ENCODE measurements around the gene HRH1. TPM values are rescaled to one million over a fixed set of nuclear protein-coding genes. Genes with fewer than 3 reads are reported as not detected.
"Not testable (repeated sequence)": the region's sequence is repeated elsewhere in the genome, so short reads cannot be mapped to it uniquely, and the experiment has no call there.

HRH1 gene
- total RNA-seq, 2 donors from 2014 or later, result 1.1 to 4.7 TPM

GRCh38 chr3:11217370-11217769 is 63.1 kb downstream of the HRH1 start:
- not testable (repeated sequence) for H3K4me3 Mint-ChIP-seq; H3K36me3 Mint-ChIP-seq (ENCODE audit: low read depth); H3K9me3 Mint-ChIP-seq; H3K27ac Mint-ChIP-seq; H3K4me1 Mint-ChIP-seq; ATAC-seq (replicated peaks)
- H3K27me3 Mint-ChIP-seq, result peaks cover 11% of the 10 kb centered on the region

GRCh38 chr3:11220230-11220629 is 65.9 kb downstream of the HRH1 start:
- Mint-ChIP-seq H3K36me3 (ENCODE audit: low read depth) (no peaks in the 10 kb centered on the region), H3K27me3 (peaks cover 5% of the 10 kb centered on the region), H3K27ac (no peak overlapping the region), H3K9me3 (no peaks in the 10 kb centered on the region), H3K4me1 (no peaks in the 10 kb centered on the region), H3K4me3 (no peak overlapping the region)
- no peak for ATAC-seq (replicated peaks)

- H3K36me3 Mint-ChIP-seq (ENCODE audit: low read depth), result no peaks in the 10 kb centered on the region
- no peaks in the 10 kb centered on the region for H3K9me3 Mint-ChIP-seq
- no peak for ATAC-seq (replicated peaks)
- no peak overlapping the region for H3K27ac Mint-ChIP-seq
- no peak overlapping the region for H3K4me3 Mint-ChIP-seq
- peaks cover 8% of the 10 kb centered on the region for H3K4me1 Mint-ChIP-seq
- peaks cover 5% of the 10 kb centered on the region for H3K27me3 Mint-ChIP-seq
These were observed 67.6 kb downstream of the HRH1 start for GRCh38 chr3:11221818-11222415.

GRCh38 chr3:11224010-11224409 is 69.7 kb downstream of the HRH1 start:
- Mint-ChIP-seq H3K27ac (no peak overlapping the region), H3K27me3 (peaks cover 5% of the 10 kb centered on the region), H3K4me3 (no peak overlapping the region), H3K36me3 (ENCODE audit: low read depth) (no peaks in the 10 kb centered on the region), H3K9me3 (no peaks in the 10 kb centered on the region), H3K4me1 (peaks cover 8% of the 10 kb centered on the region)
- ATAC-seq (replicated peaks), result no peak

GRCh38 chr3:11224870-11225229 is 70.6 kb downstream of the HRH1 start:
- Mint-ChIP-seq H3K27me3 (peaks cover 5% of the 10 kb centered on the region), H3K9me3 (no peaks in the 10 kb centered on the region), H3K4me1 (peaks cover 8% of the 10 kb centered on the region), H3K4me3 (no peak overlapping the region), H3K27ac (no peak overlapping the region), H3K36me3 (ENCODE audit: low read depth) (no peaks in the 10 kb centered on the region)
- no peak for ATAC-seq (replicated peaks)

- Mint-ChIP-seq H3K4me1 (peaks cover 8% of the 10 kb centered on the region), H3K27ac (peak overlapping the region; percentile 31), H3K36me3 (ENCODE audit: low read depth) (no peaks in the 10 kb centered on the region), H3K9me3 (no peaks in the 10 kb centered on the region), H3K4me3 (peak overlapping the region; percentile 44), H3K27me3 (peaks cover 5% of the 10 kb centered on the region)
- ATAC-seq (replicated peaks), result no peak
These were observed 71.7 kb downstream of the HRH1 start for GRCh38 chr3:11226042-11226370.

- Mint-ChIP-seq H3K4me3 (no peak overlapping the region), H3K9me3 (no peaks in the 10 kb centered on the region), H3K27ac (no peak overlapping the region), H3K4me1 (peaks cover 8% of the 10 kb centered on the region), H3K27me3 (peaks cover 7% of the 10 kb centered on the region), H3K36me3 (ENCODE audit: low read depth) (no peaks in the 10 kb centered on the region)
- ATAC-seq (replicated peaks), result no peak
These were observed 73.7 kb downstream of the HRH1 start for GRCh38 chr3:11228041-11228440.

- peaks cover 14% of the 10 kb centered on the region for H3K27me3 Mint-ChIP-seq
- H3K4me1 Mint-ChIP-seq, result peaks cover 8% of the 10 kb centered on the region
- no peak for ATAC-seq (replicated peaks)
- no peak overlapping the region for H3K4me3 Mint-ChIP-seq
- H3K36me3 Mint-ChIP-seq (ENCODE audit: low read depth), result no peaks in the 10 kb centered on the region
- H3K27ac Mint-ChIP-seq, result no peak overlapping the region
- H3K9me3 Mint-ChIP-seq, result no peaks in the 10 kb centered on the region
These were observed 75.8 kb downstream of the HRH1 start for GRCh38 chr3:11230125-11230524.

GRCh38 chr3:11230832-11231231 is 76.5 kb downstream of the HRH1 start:
- ATAC-seq (replicated peaks), result no peak
- H3K27ac Mint-ChIP-seq, result no peak overlapping the region
- H3K27me3 Mint-ChIP-seq, result peaks cover 18% of the 10 kb centered on the region
- H3K4me1 Mint-ChIP-seq, result peaks cover 6% of the 10 kb centered on the region
- H3K9me3 Mint-ChIP-seq, result no peaks in the 10 kb centered on the region
- no peak overlapping the region for H3K4me3 Mint-ChIP-seq
- H3K36me3 Mint-ChIP-seq (ENCODE audit: low read depth), result no peaks in the 10 kb centered on the region

GRCh38 chr3:11235385-11235784 is 81.1 kb downstream of the HRH1 start:
- Mint-ChIP-seq H3K27ac (no peak overlapping the region), H3K36me3 (ENCODE audit: low read depth) (peaks cover 16% of the 10 kb centered on the region), H3K9me3 (no peaks in the 10 kb centered on the region), H3K4me1 (peaks cover 21% of the 10 kb centered on the region), H3K27me3 (peaks cover 18% of the 10 kb centered on the region), H3K4me3 (no peak overlapping the region)
- ATAC-seq (replicated peaks), result no peak

- no peak for ATAC-seq (replicated peaks)
- H3K4me3 Mint-ChIP-seq, result no peak overlapping the region
- peaks cover 19% of the 10 kb centered on the region for H3K36me3 Mint-ChIP-seq (ENCODE audit: low read depth)
- no peaks in the 10 kb centered on the region for H3K9me3 Mint-ChIP-seq
- peak overlapping the region; percentile 52 for H3K27ac Mint-ChIP-seq
- H3K4me1 Mint-ChIP-seq, result peaks cover 26% of the 10 kb centered on the region
- peaks cover 18% of the 10 kb centered on the region for H3K27me3 Mint-ChIP-seq
These were observed 82.5 kb downstream of the HRH1 start for GRCh38 chr3:11236588-11237461.

- ATAC-seq (replicated peaks), result peak; percentile 59
- Mint-ChIP-seq H3K4me3 (peak overlapping the region; percentile 63), H3K27ac (peak overlapping the region; percentile 97), H3K27me3 (peaks cover 11% of the 10 kb centered on the region), H3K36me3 (ENCODE audit: low read depth) (peaks cover 19% of the 10 kb centered on the region), H3K4me1 (peaks cover 26% of the 10 kb centered on the region), H3K9me3 (no peaks in the 10 kb centered on the region)
These were observed 83.8 kb downstream of the HRH1 start for GRCh38 chr3:11238060-11238459.

GRCh38 chr3:11238880-11239279 is 84.6 kb downstream of the HRH1 start:
- H3K4me3 Mint-ChIP-seq, result peak overlapping the region; percentile 63

GRCh38 chr3:11239796-11240195 is 85.5 kb downstream of the HRH1 start:
- H3K27me3 Mint-ChIP-seq, result peaks cover 7% of the 10 kb centered on the region
- H3K4me3 Mint-ChIP-seq, result peak overlapping the region; percentile 63
- peaks cover 19% of the 10 kb centered on the region for H3K36me3 Mint-ChIP-seq (ENCODE audit: low read depth)
- ATAC-seq (replicated peaks), result no peak
- peak overlapping the region; percentile 97 for H3K27ac Mint-ChIP-seq
- H3K9me3 Mint-ChIP-seq, result no peaks in the 10 kb centered on the region
- peaks cover 26% of the 10 kb centered on the region for H3K4me1 Mint-ChIP-seq

More at GRCh38 chr3:11238880-11239279, 84.6 kb downstream of the HRH1 start:
- Mint-ChIP-seq H3K36me3 (ENCODE audit: low read depth) (peaks cover 19% of the 10 kb centered on the region), H3K27ac (peak overlapping the region; percentile 97), H3K4me1 (peaks cover 26% of the 10 kb centered on the region), H3K27me3 (peaks cover 7% of the 10 kb centered on the region), H3K9me3 (no peaks in the 10 kb centered on the region)
- ATAC-seq (replicated peaks), result peak; percentile 75

- H3K4me1 Mint-ChIP-seq, result peaks cover 26% of the 10 kb centered on the region
- H3K4me3 Mint-ChIP-seq, result peak overlapping the region; percentile 63
- H3K27me3 Mint-ChIP-seq, result peaks cover 4% of the 10 kb centered on the region
- peak; percentile 66 for ATAC-seq (replicated peaks)
- H3K27ac Mint-ChIP-seq, result peak overlapping the region; percentile 97
- H3K36me3 Mint-ChIP-seq (ENCODE audit: low read depth), result peaks cover 19% of the 10 kb centered on the region
- H3K9me3 Mint-ChIP-seq, result no peaks in the 10 kb centered on the region
These were observed 86.2 kb downstream of the HRH1 start for GRCh38 chr3:11240496-11240895.

Data from activated T-helper 17 cell treated with anti-CD3 and anti-CD28 coated beads, Interleukin-2, amount 50 U/mL, for 72 hours (primary cell).